DMS 273 (cell line): ENCODE data around the gene LMNB1.
A peak's percentile ranks its signal among the peaks of the same experiment; 100 is the strongest.
"Not testable (repeated sequence)": the region's sequence is repeated elsewhere in the genome, so short reads cannot be mapped to it uniquely, and the experiment has no call there.

Source experiments
- DNase-seq: peaks from one replicate; lab custom pipeline; 2025; ENCODE audit not compliant: unreplicated experiment; lab: John Stamatoyannopoulos, UW

Gene LMNB1

DNA sequence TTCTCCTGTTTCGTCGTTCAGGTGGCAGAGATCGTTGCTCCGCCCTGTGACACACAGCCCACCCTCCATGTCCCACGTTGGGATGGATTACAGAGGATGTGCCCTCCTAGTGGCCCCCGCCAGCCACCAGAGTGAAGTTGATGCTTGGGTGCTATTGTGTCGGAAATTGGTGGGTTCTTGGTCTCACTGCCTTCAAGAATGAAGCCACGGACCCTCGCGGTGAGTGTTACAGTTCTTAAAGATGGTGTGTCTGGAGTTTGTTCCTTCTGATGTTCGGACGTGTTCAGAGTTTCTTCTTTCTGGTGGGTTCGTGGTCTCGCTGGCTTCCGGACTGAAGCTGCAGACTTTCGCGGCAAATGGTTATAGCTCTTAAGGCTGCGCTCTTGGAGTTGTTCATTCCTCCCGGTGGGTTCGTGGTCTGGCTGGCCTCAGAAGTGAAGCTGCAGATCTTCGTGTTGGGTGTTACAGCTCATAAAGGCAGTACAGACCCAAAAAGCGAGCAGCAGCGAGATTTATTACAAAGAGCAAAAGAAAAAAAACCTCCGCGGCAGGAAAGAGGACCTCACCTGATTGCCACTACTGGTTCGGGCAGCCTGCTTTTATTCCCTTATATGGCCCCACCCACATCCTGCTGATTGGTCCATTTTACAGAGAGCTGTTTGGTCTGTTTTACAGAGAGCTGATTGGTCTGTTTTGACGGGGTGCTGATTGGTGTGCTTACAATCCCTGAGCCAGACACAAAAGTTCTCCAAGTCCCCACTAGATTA lies 76.8 kb downstream of the LMNB1 start:
- DNase-seq: not testable (repeated sequence)

DNA sequence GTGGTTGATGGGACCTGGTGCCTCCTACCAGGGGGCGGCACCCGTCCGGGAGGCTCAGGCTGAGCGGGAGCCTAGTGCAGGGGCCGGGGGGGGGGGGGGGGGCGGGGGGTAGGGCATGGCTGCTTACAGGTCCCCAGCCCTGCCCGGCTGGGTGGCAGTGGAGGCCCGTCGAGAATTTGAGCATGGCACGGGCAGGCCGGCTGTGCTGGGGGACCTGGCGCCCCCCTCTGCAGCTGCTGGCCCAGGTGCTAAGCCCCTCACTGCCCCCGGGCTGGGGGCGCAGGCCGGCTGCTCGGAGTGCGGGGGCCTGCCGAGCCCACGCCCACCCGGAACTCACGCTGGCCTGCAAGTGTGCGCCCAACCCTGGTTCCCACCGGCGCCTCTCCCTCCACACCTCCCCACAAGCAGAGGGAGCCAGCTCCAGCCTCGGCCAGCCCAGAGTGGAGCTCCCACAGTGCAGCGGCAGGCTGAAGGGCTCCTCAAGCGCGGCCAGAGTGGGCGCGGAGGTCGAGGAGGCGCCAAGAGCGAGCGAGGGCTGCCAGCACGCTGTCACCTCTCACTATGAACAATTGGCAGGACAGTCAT lies 77.7 kb downstream of the LMNB1 start:
- DNase-seq: no peak

GRCh38 chr5:126855266-126855665 lies 78.3 kb downstream of the LMNB1 start:
- DNase-seq: no peak

DNA sequence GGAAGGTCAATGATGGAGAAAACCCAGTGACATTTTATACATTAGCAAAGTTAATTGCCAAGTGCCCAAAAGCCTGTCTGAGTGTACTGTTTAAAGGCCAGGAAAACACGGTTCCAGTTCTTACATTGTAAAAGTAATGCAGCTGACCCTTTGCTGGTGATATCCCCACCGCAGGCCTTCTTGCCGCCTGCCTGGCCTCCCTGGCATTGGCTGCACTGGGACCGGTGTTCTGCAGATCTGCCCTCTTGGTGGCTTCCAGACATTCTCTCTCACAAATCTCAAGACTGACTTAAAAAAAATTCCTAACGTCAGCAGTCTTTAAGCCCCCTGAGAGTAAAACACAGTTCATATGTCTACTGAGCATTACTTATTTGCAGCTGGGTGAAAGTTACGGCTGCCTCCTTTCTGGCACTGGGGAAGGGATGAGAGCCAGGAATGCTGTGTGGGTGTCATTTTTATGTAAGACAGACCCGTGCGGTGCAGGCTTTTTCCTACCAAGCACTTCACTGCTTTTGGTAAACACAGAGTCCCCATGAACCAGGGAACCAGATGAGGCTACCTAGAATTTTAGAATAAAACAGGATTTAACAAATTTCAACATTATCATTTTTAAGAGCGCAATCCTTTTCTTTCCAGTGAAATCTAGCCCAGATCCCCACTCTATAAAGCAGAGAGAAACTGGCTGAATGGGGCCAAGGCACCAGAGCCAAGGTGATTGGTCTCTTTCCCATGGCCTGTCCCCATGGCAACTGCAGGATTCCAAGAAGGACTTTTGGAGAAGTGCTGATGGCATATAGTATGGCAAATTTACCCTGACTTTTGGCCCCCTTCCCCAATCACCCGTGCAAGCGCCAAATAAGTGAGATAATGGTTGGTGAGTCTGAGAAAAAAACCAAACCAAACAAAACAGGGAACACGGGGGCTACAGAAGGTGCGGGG lies 80.8 kb downstream of the LMNB1 start:
- peak; percentile 16 for DNase-seq

GRCh38 chr5:126858441-126858840 lies 81.5 kb downstream of the LMNB1 start:
- no peak for DNase-seq

- no peak for DNase-seq
Measured at GRCh38 chr5:126863402-126863801, 86.5 kb downstream of the LMNB1 start.

- DNase-seq: peak; percentile 31
Measured at GRCh38 chr5:126864042-126864688, 87.2 kb downstream of the LMNB1 start.

- DNase-seq: no peak
Measured at GRCh38 chr5:126865299-126865698, 88.4 kb downstream of the LMNB1 start.

- no peak for DNase-seq
Measured at GRCh38 chr5:126866851-126867636, 90.1 kb downstream of the LMNB1 start.

- DNase-seq: no peak
Measured at GRCh38 chr5:126868338-126869004, 91.5 kb downstream of the LMNB1 start.

GRCh38 chr5:126869005-126869451 lies 92.1 kb downstream of the LMNB1 start:
- no peak for DNase-seq

GRCh38 chr5:126871441-126871840 lies 94.5 kb downstream of the LMNB1 start:
- no peak for DNase-seq

DNA sequence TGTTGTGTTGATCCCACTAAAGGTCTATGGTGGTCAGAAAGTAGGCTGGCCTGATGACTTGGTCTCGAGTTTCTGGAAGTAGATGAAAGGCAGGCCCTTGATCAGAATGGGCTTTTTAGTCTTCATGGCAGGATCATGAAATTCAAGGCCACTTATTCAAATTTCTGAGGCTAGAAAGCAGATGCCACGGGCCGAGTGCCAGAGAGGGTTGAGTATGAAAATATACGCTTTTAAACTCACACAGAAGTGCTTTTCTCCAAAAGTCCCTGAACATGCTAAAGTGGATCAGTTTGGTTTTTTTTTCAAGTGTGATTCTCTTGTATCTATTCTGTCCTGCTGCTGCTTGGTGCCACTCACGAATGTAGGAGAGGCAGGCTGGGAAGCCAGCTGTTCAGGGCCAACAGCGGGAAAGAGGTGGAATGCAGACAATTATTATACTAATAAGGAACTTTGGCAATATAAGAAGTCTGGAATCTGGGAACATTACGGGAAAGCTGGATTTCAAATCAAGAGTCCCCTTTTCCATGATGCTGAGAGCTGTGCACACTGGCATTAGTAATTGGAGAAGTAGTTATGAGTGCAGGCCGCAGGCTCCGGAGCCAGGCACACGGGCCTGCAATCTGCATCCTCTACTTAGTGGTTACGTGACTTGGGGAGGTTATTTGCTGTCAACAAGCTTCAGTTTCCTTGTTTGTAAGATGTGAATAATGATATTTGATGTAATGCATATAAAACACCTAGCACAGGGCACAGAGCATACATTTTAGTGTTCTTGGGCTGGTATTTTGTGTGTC lies 95.8 kb downstream of the LMNB1 start:
- DNase-seq: peak; percentile 71

DNA sequence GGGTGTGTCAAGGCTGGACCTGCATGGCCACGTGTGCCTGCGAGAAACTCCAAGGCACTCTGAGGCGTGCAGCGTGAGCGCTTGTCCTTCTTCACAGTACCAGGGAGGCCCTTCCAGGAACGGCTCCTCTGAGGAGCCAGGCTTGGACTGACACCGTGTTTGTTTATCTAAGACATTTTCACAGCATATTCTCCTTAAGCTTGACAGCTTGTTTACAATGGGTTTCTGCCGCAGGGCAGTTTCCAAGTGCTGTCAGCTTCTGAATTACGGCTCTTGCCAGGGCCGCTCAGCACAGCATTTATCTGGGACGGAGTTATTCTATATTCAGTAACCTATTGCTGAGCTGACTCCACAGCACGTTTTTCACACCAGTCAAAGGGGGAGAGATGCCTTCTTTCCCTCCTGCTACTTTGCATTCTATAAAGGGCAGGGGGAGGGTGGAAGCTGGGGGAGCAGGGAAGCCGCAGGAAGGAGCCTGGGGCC lies 98.4 kb downstream of the LMNB1 start:
- no peak for DNase-seq

- DNase-seq: no peak
Measured at GRCh38 chr5:126877602-126878001, 100.7 kb downstream of the LMNB1 start.

GRCh38 chr5:126878085-126878484 lies 101.1 kb downstream of the LMNB1 start:
- no peak for DNase-seq

GRCh38 chr5:126878634-126879033 lies 101.7 kb downstream of the LMNB1 start:
- DNase-seq: no peak

GRCh38 chr5:126881821-126882600 lies 105.1 kb downstream of the LMNB1 start:
- DNase-seq: no peak
